LHCN-M2 (cell line): ENCODE results near the gene ZCCHC8. TPM values are rescaled to one million over a fixed set of nuclear protein-coding genes. Genes with fewer than 3 reads are reported as not detected.
"Not testable (repeated sequence)": the region's sequence is repeated elsewhere in the genome, so short reads cannot be mapped to it uniquely, and the experiment has no call there.

Source experiments
- DNase-seq: peaks from one replicate; pipeline ENCODE4 v3.0.0-alpha.2; 2012; ENCODE audit warnings: low read depth
- total RNA-seq: library from RNA; depleted of rRNA; stranded (reverse); fragments of >200 nt; gene quantifications from 2 replicates; pipeline ENCODE4 v1.2.3, GENCODE V29; 2014

ZCCHC8 gene
- total RNA-seq, 1 experiment from 2014 or later: 14.6 TPM

- peak; percentile 73 for DNase-seq
These were observed 29.2 kb downstream of the ZCCHC8 start for GRCh38 chr12:122471324-122472226.

- not testable (repeated sequence) for DNase-seq
These were observed 30.2 kb downstream of the ZCCHC8 start for GRCh38 chr12:122470576-122470975.

DNA sequence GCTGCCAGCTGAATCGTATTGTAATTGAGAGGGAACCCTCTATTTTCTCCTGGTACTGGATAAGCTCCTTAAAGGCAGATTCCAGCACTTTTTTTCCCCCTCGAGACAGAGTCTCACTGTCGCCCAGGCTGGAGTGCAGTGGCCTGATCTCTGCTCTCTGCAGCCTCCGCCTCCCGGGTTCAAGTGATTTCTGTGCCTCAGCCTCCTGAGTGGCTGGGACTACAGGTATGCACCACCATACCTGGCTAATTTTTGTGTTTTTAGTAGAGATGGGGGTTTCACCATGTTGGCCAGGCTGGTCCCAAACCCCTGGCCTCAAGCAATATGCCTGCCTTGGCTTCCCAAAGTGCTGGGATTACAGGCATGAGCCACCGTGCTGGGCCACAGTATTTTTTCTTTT is 30.9 kb downstream of the ZCCHC8 start:
- not testable (repeated sequence) for DNase-seq

DNA sequence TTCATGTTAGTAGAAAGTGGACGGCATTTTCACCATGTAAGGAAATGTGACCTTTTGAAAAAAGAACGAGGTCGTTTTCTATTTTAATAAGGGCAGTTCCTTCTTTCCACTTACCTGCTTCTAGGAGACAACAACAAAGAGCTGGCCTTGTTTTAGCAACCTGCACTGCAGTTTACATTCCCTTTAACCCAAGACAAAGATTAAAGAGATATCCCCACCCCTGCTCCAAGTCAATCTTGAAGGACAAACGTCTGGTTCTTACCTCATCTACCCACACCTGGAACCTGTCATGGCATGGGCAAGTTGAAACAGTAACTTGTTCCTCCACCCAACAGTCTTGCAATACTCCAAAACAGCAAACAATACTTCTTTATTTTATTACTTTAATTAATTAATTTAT is 32.7 kb downstream of the ZCCHC8 start:
- no peak for DNase-seq

DNA sequence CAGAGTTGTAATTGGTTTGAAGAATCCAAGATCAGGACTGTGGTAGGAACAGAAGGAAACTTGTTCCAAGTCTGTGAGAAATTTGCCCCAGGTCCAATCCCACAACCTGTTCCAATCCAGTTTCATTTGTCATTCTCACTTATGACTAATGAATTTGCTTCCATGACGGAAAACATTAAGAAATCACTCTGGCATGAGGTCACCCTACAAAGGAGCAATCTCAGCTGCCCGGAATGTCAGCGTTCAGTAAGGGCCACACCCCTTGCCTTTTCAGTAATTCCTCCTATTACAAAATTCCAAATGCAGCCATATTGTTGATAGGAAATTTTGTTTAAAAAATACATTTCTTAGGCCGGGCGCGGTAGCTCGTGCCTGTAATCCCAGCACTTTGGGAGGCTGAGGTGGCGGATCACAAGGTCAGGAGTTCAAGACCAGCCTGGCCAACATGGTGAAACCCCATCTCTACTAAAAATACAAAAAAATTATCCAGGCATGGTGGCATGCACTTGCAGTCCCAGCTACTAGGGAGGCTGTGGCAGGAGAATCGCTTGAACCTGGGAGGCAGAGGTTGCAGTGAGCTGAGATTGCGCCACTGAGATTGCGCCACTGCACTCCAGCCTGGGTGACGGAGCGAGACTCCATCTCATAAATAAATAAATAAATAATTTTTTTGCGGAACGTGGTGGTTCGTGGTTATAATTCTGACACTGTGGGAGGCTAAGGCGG is 36.3 kb downstream of the ZCCHC8 start:
- peak; percentile 97 for DNase-seq

- no peak for DNase-seq
These were observed 40.1 kb downstream of the ZCCHC8 start for GRCh38 chr12:122460641-122461040.

- no peak for DNase-seq
These were observed 40.7 kb downstream of the ZCCHC8 start for GRCh38 chr12:122460061-122460460.

DNA sequence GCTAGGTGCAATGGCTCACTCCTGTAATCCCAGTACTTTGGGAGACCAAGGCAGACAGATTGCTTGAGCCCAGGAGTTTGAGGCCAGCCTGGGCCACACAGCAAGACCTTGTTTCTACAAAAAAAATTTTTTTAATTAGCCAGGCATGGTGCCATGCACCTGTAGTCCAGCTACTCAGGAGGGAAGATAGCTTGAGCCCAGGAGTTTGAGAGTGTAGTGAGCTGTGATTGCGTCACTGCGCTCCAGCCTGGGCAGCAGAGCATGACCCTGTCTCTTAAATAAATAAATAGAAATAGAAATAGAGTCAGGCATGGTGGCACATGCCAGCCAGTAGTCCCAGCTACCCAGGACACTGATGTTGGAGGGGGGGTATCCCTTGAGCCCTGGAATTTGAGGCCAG is 41.5 kb downstream of the ZCCHC8 start:
- no peak for DNase-seq

DNA sequence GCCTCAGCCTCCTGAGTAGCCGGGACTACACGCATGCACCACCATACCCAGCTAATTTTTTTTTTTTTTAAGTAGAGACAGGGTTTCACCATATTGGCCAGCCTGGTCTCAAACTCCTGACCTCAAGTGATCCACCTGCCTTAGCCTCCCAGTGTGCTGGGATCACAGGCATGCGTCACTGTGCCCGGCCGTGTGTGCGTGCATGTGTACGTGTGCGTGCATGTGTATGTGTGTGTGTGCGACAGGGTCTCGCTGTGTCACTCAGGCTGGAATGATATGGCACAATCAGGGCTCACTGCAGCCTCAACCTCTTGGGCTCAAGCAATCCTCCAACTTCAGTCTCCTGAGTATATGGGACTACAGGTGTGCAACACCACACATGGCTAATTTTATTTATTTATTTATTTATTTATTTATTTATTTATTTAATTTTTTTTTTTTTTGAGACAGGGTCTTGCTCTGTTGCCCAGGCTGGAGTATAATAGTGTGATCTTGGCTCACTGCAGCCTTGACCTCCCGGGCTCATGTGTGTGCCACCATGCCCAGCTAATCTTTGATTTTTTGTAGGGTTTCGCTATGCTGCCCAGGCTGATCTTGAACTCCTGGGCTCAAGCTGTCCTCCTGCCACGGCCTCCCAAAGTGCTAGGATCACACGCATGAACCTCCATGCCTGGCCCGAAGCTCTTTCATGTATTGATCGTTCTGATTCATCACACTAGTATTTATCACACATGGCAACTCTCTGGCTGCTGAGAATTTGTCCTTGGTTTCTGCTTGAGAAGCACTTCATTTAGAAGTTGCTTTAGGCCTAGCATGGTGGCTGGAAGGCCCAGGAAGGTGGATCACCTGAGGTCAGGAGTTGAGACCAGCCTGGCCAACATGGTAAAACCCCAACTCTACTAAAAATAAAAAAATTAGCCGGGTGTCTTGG is 42.4 kb downstream of the ZCCHC8 start:
- no peak for DNase-seq

- no peak for DNase-seq
These were observed 43.1 kb downstream of the ZCCHC8 start for GRCh38 chr12:122457627-122458026.

DNA sequence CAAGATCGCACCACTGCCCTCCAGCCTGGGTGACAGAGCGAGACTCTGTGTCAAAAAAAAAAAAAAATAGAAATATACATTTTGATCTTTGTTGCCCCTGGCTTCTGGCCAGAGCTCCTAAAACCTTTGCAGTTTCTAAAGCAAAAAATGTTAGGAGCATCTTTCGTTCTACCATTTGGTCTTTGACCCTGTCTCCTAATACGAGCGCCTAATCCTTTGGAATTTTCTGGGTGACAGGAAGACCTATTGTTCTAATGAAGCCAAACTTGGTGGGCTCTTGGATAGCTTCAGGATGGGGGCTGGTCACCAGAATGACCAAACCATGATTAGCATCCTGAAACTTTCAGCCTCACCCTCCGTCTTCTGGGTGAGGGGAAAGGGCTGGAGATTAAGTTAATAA is 46.0 kb downstream of the ZCCHC8 start:
- DNase-seq: no peak

- DNase-seq: no peak
These were observed 46.4 kb downstream of the ZCCHC8 start for GRCh38 chr12:122454250-122454721.

DNA sequence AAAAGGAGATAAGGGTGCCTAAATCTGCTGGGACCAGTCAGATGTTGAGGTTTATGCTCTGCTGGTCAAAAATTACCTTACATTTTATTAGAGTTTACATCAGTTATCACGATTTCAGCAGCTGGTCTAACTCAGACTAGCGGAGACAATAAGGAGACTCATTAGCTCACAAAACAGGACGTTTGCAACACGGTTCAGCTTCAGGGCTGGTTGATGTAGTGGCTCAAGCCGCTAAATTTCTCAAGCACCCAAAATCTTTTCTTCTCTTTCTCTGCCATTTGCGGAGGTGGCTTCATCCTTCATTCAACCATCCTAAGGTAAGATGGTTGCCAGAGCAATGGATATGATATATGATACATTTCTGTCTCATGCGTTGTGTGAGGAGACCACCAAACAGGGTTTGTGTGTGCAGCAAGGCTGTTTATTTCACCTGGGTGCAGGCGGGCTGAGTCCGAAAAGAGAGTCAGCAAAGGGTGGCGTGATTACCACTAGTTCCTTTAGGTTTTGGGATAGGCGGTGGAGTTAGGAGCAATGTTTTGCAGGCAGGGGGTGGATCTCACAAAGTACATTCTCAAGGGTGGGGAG is 47.9 kb downstream of the ZCCHC8 start:
- no peak for DNase-seq

DNA sequence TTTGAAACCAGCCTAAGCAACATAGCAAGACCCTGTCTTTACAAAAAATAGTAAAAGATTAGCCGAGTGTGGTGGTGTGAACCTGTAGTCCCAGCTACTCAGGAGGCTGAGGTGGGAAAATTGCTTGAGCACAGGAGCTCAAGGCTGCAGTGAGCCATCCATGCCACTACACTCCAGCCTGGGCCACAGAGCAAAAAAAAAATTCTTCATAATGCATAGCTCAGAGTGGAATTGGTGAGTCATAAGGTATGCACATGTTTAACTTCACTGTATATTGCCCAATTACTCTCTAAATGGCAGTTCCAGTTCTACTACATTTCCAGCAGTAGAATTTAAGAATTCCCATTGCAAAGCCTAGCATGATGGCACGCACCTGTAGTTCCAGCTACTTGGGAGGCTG is 51.4 kb downstream of the ZCCHC8 start:
- peak; percentile 71 for DNase-seq

GRCh38 chr12:122447825-122448224 is 52.9 kb downstream of the ZCCHC8 start:
- not testable (repeated sequence) for DNase-seq

- not testable (repeated sequence) for DNase-seq
These were observed 54.3 kb downstream of the ZCCHC8 start for GRCh38 chr12:122446390-122446789.

GRCh38 chr12:122444071-122444470 is 56.7 kb downstream of the ZCCHC8 start:
- not testable (repeated sequence) for DNase-seq

DNA sequence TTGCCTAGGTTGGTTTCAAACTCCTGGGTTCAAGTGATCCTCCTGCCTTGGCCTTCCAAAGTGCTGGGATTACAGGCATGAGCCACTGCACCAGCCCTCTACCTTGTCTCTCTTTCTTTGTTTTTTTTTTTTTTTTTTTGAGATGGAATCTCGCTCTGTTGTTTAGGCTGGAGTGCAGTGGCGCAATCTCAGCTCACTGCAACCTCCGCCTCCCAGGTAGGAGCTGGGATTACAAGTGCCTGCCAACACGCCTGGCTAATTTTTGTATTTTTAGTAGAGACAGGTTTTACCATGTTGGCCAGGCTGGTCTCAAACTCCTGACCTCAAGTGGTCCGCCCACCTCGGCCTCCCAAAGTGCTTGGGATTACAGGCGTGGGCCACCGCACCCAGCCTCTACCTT is 61.9 kb downstream of the ZCCHC8 start:
- DNase-seq: not testable (repeated sequence)

- peak; percentile 85 for DNase-seq
These were observed 63.0 kb downstream of the ZCCHC8 start for GRCh38 chr12:122437656-122438121.

DNA sequence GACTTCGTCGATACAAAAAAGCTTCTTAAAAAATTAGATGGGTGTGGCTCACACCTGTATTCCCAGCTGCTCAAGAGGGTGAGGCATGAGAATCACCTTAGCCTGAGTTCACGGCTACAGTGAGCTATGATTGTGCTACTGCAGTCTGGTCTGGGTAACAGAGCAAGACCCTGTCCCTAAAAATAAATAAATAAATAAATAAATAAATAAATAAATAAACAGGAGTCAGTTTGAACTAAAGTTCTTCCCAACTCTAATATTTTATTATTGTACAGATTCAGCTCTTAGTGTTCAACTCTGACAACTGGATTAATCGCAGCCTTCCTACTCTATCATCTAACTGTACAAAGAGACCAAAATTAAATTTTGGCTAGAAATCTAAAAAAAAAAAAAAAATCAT is 65.5 kb downstream of the ZCCHC8 start:
- no peak for DNase-seq

- not testable (repeated sequence) for DNase-seq
These were observed 71.7 kb downstream of the ZCCHC8 start for GRCh38 chr12:122429043-122429442.
